ENCODE results near the gene PIGQ.

Gene PIGQ

DNA sequence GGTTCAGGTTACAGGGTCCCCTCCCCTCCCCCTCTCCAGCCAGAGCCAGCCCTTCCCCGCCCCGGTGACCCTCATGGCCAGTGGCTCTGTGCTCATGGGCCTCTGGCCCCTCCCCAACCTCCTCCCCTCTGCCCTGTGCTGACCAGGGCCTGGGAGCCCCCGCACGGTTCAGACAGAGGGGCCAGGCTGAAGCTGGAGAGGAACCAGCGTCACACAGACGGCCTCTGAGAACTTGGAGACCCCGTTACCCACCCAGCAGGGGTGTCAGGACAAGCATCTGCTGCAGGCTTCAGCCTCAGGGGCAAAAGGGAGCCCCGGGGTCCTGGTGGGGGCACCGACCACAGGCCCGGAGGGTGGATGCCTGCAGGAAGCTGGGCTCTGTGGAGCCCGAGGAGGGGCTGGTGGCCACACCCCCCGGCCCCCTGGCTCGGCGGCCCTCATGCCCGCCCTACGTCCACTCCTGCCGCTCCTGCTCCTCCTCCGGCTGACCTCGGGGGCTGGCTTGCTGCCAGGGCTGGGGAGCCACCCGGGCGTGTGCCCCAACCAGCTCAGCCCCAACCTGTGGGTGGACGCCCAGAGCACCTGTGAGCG, 61.1 kb downstream of the PIGQ start, which contains the start of gene WFIKKN1:
Gene WFIKKN1, plus strand, starts transcription at position 171 of the 591 bp plus-strand sequence. Its CDS starts 269 bp downstream, at position 440.
- no peak for DNase-seq

DNA sequence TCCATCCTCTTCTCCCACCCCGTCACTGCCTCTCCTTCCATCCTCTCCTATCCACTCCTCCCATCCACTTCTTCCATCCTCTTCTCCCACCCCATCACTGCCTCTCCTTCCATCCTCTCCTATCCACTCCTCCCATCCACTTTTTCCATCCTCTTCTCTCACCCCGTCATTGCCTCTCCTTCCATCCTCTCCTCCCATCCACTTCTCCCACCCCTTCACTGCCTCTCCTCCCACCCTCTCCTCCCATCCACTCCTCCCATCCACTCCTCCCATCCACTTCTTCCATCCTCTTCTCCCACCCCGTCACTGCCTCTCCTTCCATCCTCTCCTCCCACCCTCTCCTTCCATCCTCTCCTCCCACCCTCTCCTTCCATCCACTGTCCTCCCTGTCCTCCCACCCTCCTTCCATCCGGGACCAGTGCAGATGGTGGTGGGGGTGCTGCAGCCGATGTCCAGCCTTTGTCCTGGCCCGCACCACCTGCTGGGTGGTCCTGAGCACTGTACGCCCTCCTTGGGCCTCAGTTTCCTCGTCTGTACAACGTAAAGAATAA, 62.1 kb downstream of the PIGQ start:
- no peak for DNase-seq

DNA sequence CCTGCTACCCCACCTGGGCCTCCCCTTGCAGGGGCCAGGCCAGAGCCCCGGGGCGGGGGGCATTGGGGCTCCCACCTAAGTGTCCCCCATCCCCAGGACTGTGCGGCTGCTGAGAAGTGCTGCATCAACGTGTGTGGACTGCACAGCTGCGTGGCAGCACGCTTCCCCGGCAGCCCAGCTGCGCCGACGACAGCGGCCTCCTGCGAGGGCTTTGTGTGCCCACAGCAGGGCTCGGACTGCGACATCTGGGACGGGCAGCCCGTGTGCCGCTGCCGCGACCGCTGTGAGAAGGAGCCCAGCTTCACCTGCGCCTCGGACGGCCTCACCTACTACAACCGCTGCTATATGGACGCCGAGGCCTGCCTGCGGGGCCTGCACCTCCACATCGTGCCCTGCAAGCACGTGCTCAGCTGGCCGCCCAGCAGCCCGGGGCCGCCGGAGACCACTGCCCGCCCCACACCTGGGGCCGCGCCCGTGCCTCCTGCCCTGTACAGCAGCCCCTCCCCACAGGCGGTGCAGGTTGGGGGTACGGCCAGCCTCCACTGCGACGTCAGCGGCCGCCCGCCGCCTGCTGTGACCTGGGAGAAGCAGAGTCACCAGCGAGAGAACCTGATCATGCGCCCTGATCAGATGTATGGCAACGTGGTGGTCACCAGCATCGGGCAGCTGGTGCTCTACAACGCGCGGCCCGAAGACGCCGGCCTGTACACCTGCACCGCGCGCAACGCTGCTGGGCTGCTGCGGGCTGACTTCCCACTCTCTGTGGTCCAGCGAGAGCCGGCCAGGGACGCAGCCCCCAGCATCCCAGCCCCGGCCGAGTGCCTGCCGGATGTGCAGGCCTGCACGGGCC, 62.9 kb downstream of the PIGQ start:
- no peak for DNase-seq

DNA sequence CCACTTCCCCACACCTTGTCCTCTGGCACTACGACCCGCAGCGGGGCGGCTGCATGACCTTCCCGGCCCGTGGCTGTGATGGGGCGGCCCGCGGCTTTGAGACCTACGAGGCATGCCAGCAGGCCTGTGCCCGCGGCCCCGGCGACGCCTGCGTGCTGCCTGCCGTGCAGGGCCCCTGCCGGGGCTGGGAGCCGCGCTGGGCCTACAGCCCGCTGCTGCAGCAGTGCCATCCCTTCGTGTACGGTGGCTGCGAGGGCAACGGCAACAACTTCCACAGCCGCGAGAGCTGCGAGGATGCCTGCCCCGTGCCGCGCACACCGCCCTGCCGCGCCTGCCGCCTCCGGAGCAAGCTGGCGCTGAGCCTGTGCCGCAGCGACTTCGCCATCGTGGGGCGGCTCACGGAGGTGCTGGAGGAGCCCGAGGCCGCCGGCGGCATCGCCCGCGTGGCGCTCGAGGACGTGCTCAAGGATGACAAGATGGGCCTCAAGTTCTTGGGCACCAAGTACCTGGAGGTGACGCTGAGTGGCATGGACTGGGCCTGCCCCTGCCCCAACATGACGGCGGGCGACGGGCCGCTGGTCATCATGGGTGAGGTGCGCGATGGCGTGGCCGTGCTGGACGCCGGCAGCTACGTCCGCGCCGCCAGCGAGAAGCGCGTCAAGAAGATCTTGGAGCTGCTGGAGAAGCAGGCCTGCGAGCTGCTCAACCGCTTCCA, 63.7 kb downstream of the PIGQ start:
- DNase-seq, result no peak

Data from NCI-H524 treated with DMSO at 0.1 percent for 48 hours (cell line).